Measurements from ENCODE around the gene TBX1.

DNA sequence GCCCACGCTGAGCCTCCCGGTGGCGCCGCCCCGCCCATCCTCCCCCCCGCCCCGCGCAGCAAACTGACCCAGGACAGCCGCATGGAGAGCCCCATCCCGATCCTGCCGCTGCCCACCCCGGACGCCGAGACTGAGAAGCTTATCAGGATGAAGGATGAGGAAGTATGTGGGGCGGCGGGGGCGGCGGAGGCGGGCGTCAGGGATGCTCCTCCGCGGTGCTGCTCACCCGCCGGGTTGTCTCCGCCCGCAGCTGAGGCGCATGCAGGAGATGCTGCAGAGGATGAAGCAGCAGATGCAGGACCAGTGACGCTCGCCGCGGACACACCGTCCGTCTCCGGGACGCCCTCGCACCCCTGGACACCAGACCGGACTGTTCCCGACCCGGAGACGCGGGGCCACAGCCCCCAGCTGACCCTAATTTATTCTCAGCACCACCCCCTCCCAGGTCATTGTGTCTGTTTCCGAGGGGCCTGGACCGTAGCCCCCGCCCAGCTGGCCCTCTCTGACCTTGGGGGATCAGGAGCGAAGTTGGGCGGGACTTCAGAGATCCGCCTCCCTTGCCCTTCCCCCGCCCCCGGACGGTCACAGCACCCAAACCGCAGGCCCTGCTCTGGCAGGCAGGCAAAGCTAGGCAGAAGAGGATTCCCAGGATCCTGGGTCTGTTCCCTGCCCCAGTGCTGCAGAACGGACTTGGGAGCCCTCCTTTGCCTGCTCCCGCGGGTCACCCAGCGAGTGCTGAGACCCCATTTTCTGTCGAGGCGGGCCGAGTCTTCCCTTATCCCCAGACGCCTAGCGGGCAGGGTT is 38.2 kb upstream of the TBX1 start:
- TF ChIP-seq, protein P1, sequence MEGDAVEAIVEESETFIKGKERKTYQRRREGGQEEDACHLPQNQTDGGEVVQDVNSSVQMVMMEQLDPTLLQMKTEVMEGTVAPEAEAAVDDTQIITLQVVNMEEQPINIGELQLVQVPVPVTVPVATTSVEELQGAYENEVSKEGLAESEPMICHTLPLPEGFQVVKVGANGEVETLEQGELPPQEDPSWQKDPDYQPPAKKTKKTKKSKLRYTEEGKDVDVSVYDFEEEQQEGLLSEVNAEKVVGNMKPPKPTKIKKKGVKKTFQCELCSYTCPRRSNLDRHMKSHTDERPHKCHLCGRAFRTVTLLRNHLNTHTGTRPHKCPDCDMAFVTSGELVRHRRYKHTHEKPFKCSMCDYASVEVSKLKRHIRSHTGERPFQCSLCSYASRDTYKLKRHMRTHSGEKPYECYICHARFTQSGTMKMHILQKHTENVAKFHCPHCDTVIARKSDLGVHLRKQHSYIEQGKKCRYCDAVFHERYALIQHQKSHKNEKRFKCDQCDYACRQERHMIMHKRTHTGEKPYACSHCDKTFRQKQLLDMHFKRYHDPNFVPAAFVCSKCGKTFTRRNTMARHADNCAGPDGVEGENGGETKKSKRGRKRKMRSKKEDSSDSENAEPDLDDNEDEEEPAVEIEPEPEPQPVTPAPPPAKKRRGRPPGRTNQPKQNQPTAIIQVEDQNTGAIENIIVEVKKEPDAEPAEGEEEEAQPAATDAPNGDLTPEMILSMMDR (IDR thresholded peaks at IDR 0.05), result no peak
- TF ChIP-seq POLR2A (IDR thresholded peaks at IDR 0.05), result no peak
